Measurements from ENCODE around the gene SEL1L.

GRCh38 chr14:81472096-81472800 is 61.4 kb downstream of the SEL1L start:
- TF ChIP-seq, protein P1, sequence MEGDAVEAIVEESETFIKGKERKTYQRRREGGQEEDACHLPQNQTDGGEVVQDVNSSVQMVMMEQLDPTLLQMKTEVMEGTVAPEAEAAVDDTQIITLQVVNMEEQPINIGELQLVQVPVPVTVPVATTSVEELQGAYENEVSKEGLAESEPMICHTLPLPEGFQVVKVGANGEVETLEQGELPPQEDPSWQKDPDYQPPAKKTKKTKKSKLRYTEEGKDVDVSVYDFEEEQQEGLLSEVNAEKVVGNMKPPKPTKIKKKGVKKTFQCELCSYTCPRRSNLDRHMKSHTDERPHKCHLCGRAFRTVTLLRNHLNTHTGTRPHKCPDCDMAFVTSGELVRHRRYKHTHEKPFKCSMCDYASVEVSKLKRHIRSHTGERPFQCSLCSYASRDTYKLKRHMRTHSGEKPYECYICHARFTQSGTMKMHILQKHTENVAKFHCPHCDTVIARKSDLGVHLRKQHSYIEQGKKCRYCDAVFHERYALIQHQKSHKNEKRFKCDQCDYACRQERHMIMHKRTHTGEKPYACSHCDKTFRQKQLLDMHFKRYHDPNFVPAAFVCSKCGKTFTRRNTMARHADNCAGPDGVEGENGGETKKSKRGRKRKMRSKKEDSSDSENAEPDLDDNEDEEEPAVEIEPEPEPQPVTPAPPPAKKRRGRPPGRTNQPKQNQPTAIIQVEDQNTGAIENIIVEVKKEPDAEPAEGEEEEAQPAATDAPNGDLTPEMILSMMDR (IDR thresholded peaks at IDR 0.05): no peak
- no peak for TF ChIP-seq POLR2A (IDR thresholded peaks at IDR 0.05)
